HG03457 (cell line): ENCODE results near the gene SRRD.

ENCODE experiments used
- ATAC-seq: cut with Tn5 transposase; IDR thresholded peaks from one replicate; pipeline ENCODE4 v1.9.1; 2021; ENCODE audit warnings: moderate number of reproducible peaks; ENCODE audit not compliant: unreplicated experiment

SRRD gene

DNA sequence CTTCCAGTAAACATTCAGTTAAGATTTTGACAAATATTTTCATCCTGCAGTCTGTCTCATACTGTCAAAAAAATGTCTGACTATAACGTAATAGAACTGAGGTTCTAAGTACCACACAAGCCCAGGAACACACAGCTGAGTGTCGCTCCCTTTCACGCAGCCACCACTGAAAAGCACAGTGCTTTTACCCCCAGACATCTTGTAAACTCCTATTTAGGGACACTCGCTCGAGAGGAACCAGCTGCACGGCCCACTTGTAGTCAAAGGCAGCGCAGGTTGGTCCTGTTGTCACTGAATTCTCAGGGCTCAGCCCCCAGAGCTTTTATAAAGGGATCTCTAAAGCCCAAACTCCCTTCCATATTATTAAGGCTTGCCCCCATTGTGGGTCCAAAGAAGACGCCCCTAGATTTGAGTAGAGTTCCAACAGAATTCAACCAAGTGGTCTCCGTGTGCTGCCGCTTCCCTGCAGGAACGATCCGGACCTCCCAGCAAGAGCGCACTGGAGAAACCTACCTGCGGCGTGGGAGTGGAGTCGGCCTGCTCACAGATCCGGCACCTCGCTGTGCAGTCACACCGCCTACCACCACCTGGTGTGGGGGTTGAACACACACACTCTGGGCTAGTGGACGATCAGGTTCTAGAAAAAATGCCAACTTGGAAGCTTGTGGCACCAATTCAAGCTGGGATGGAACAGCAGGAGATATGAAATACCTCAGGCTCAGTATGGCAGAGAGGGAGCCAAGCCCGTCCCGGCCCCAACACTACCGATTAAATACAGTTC is 31.3 kb upstream of the SRRD start:
- ATAC-seq: no peak

DNA sequence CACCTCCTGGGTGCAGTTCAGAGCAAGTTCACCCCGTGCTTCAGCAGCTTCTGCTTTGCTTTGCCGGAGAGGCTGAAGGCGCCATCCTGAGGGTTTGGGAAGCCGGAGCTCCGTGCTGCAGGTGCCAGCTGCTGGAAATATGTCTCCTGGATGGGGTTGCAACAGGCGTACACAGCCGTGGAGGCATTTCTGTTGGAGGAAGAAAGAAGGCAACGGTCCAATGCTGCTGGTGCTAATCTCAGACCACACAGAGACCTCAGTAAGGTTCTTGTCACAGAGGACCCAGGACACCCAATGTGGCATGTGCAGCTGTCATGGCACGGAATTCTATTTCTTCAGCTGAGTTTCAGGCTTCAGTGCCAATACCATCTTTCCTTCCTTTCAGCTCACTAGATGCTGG is 30.5 kb upstream of the SRRD start:
- no peak for ATAC-seq

DNA sequence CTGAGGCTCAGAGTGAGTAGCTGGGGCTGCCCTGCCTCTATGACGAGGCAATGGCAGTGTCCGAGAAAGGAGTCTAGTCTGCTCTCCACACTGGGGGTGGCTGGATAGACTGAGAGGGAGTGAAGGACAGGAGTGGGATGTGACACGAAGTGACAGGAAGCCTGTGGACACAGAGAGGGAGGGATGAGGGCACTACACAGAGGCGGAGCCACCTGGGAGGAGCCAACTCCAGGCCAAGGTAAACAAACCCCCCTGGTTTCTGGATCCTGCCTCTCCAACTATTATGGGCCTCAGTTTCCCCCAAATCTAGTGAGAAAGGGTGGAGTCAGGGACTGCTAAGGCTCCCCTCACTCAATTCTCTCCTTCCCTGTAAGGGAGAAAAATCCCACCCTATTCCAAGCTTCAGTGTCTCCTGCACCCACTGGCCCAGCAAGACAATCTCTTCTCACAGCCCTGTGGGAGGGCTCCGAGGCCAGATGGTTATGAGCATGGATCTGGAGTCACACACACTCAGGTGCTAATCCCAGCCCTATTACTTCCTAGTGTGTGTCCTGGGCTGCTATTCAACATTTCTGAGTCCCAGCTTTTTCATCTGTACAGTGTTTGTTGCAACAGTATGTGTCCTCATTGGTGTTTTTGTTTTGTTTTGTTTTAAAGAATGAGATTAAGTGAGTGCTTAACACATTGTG is 29.7 kb upstream of the SRRD start:
- ATAC-seq: no peak

DNA sequence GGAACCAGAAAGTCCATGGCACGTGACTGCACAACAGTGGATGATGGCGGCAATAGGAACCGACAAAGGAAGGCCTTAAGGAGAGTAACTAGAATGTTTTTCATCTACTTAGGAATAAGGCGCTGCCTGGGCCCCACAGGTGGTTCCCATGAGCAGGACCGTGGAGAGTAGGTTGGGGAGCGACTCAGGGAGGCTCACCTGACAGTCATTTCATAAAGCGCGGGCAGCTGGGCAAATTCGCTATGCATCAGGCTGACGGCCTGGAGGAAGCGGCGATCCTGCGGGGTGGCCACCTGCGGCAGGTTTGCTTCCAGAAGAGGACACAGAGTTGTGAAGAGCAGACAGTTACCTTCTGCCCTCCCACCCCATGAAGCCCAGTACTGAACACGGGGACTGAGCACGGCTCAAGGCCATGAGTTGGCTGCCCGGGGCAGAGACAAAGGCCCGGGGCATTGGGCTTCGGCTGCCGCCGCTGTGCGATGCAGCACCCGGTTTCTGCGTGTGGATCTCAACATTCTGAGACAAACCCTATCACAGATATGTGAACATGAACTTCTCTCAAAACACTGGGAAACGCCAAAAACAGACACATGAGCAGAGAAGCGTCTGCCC is 25.9 kb upstream of the SRRD start:
- no peak for ATAC-seq

DNA sequence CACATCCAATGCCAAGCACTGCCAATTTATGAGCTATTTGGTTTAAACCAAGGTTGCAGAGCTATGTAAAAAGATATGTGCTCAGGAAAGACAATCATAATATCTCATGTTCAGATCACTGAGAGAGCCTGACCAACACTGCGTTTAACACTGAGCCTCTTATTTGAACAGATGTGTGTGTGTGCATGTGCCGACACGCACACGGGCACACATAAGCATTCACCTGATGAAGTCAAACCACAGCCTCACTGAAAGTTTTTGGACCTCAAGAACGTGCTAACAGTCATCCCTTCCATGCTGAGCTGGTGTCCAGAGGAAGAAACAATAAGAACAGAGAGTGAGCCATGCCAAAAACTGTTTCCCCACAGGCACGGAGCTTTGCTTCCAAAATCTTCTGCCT is 23.5 kb upstream of the SRRD start:
- ATAC-seq: no peak

DNA sequence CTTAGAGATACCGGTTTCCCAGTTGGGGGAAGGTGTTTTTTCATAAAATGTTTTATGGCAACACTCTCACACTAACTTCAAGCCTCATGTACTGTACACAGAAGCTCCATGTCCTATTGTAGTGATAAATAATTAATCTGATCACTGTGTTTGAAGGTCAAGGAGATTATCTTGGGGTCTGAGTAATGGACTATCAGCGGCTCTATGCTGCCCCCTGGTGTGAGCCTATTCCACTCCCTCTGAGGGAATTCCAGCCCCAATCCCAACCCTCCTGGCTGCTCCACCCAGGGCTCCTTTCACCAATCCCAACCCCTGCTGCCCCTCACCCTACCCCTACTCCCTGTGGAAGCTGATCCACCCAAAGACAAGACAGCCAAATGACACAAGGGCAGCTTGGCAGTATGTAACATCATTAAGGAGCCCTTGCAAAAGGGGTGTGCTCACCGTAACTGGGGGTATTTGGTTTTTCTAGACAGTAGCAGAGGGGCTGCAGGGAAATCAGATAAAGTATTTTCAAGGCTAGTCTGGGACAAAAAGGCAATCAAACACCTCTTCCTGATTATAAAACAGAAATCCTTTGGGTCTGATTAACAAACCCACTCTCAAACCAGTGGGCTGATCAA is 22.4 kb upstream of the SRRD start:
- ATAC-seq: no peak

DNA sequence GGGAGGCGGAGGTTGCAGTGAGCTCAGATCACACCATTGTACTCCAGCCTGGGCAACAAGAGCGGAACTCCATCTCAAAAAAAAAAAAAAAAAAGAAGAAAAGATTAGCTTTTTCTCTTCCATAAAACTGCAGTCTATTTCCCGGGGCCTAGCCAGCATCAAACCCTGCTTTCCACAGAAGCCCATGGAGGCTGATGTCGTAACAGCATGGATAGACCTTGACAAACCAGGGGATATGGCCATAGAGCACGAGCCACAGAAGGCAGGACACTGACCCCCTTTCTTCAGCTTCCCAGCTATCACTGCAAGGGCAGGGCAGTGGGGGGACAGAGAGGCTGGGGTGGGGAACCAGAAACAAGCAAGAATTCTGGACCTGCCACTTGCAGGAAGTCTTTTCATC is 21.6 kb upstream of the SRRD start:
- ATAC-seq: no peak

DNA sequence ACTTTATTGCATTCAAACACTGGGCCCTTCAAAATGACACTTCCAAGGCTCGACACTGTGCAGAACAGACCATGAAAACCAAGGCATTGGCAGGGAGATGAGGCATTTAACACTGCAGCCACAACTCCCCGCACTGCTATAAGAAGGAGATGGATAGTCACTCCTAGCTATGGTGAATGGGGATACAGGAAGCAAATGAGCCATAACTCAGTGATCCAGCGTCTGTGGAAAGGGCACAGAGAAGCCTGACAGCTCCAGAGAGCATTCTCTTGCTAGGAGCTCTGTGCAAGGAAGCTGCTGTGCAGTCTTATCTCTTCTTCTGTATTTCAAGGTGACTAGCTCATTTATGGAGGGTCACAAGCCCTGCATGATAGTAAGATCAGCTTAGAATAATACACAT is 21.0 kb upstream of the SRRD start:
- no peak for ATAC-seq

DNA sequence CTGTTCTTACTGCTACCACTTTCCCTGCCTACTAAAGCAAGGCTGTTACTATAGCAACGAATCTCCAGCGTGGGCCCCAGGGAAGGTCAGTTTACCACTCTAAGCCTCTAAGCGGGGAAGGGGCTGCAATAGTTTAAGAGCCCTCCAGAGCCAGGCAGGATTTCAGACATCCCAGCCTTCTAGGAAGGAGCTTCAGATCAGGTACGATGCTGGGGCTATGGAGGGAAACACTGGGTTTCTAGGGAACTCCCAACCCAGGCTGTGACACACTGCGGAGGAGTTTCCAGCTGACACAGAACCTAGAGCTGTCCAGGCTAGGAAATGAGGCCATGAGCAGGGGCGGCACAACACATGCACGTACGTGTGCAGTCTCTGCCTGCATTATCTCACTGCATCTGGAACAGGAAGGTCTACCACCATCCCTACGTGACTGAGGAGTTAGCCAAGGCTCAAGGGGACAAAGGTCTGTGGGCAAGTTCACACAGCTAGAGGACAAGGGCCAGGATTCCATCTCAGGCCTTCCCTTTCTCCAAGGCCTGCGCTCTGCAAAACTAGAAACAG is 20.5 kb upstream of the SRRD start:
- no peak for ATAC-seq

DNA sequence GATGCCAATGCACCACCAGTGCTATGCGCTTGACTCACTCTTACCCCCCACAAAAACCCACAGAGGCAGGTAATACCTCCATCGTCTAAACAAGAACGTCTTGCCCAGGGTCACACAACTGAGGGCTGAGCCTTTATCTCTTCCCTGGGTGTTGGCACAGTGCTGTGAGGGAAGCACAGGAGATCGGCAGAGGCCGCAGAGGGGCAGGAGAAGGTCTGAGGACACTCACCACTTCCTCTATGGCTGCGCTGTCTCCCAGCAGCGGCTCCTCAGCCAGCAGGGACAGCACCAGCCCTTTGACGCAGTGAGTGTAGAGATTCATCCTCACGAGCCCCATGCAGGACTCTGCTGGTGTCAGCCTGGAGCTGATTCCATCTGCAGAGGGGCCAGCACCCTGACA is 20.0 kb upstream of the SRRD start:
- ATAC-seq: no peak

DNA sequence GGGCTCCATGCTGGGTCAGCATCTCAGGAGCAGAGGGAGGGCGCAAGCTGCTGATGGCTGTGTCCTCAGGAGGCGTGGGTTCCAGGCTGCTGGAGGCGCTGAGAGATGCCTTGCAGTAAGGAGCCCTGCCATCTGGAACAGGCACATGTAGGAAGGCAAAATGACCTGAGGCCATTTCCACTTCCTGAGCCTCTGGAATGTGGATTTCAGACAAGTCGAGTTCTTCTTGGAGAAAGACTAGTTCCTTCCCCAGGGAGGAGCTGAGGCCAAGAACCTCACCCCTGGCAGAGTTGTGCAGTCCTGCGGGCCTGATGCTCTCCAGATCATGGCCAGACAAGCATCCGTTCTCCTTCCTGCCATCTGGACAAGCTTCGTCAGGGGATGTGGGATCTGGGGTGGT is 19.4 kb upstream of the SRRD start:
- ATAC-seq: no peak

DNA sequence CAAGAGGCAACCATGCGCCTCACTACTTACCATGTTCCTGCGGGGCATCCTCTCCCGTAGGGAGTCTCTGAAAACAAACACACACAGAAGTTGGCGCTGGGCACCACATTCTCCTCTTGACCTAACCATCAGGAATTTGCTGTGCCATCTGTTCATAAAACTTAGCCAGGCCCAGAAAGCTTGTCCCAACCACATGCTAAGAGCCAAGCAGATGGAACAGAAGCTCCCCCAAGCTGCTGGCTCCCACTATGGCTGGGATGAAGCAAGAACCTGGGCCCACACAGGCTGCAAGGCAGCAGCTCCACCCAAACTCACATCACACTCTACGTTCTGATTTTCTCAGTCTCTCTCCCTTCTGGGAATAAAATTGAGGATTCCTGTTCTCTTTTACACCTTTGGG is 17.5 kb upstream of the SRRD start:
- ATAC-seq: no peak

DNA sequence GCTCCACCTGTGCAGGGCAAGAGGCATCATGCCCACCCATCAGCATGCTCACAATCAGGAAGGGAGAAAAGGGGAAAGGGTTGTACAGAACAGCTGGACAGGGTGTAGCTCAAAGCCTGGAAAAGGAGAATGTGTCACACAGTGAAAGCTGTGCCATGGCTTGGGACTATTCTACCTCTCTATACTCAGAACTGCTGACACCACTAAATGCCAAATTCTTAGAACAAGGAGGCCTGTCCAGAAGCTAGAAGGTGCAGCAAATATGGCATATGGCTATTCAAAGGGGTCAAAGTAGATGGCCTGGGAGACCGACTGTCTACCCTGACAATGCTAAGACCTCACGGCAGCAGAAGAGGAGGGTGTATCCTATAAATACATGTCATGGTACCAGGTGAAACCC is 12.9 kb upstream of the SRRD start:
- no peak for ATAC-seq

DNA sequence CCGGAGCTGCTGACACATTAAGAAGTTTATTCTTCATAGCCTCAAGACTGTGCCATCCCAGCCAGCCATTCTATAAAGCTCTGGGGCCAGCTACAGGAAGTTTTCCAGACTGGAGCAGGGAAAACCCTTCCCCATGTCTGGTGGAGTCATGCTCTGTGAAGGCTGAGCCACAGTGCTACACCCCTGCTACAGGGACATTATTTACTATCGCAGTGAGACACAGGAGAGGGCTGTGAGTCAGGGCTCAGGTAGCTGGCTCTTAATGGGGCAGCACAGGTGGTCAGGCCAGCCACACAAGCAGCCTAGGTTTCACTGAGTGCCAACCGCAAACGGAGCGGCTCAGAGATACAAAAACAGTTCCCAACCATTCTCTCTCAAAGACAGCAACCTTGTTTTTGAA is 12.2 kb upstream of the SRRD start:
- ATAC-seq: no peak

DNA sequence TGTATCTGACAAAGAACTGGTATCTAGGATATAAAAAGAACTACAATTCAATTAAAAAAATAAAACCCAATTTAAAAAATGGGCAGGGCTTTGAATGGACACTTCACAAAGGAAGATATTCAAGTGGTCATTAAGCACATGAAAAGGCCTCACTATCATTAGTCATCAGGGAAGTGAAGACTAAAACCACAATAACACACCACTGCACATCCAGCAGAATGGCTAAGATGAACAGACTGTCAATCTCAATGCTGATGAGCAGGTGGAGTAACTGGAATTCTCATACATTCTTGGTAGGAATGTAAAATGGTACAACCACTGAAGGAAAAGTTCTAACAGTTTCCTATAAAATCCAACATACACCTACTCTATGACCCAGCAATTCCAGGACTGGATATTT is 9.0 kb upstream of the SRRD start:
- no peak for ATAC-seq

DNA sequence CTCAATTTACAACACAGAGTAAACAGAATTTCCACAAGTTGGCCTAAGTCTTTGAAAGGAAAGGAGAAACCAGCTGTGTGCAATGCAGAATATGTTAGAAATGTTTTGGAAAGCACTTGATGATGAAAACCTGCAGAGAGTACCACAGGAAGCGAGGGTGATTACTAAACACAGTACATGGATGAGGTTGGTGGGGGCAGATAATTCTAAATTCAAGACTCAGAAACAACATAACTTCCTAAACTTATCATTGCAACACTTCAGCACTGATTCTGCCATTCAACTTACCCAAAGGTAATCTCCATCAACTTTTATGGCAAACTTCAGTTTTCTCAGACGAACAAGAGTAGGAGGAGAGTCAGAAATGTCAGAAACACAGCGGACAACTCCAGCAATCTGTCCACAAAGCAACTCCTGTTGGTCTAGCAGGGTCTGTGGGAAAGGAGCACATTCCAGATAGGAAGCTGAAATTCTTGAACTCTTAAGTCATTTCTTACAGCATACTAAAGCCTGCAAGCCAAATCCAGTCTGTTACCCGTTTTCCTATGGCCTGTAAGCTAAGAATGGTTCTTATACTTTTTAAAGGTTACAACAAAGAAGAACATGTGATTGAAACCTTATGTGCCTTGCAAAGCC is 6.9 kb upstream of the SRRD start:
- ATAC-seq: no peak

DNA sequence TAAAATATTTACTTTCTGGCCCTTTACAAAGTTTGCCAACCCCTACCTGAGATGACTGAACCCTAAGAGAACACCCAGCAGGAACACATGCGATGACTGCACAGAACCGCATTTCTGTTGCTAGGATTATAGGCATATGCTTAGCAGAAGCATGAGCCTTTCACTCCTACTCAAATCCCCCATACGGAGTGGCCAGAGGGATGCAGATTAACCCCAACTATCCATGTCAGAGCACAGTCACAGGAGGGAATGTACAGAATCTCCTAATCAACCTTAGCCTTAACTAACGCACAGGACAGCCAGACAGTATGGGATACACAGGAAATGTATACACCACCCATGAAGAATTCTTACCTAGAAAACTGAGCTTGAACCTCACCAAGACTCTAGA is 6.3 kb upstream of the SRRD start:
- ATAC-seq: no peak

DNA sequence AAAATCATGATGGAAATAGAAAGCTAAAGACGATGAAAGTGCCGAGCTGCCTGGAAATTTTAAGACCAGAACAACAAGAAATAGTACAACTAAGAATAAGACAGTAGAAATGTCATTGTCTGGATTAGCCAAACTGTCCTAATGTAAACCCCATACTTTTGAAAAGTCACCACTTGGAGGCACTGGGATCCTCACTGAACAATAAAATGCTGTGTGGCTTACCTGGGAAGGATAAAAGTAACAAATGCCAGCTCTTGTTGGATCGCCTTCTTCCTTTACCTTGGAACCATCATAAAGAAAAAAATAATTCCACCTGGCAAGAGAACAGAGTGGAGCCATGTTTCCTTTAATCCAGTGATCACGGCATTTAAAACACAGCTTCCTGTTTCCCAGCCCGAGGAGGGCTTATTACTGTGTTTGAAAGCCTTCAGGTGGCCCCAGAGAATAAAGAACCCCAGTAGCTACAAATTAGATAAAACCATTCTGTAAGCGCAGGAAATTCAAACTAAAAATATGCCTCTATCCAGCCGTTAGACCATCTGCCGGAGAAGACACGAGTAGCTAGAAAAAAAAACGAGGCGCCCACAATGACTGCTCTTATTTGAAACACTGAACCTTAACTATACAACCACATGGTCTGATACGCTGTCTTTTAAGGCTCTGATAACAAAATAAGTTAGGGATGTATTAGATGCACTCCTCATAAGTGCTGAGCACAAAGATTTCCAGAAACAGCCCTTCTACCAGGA is 4.5 kb upstream of the SRRD start:
- ATAC-seq: no peak

DNA sequence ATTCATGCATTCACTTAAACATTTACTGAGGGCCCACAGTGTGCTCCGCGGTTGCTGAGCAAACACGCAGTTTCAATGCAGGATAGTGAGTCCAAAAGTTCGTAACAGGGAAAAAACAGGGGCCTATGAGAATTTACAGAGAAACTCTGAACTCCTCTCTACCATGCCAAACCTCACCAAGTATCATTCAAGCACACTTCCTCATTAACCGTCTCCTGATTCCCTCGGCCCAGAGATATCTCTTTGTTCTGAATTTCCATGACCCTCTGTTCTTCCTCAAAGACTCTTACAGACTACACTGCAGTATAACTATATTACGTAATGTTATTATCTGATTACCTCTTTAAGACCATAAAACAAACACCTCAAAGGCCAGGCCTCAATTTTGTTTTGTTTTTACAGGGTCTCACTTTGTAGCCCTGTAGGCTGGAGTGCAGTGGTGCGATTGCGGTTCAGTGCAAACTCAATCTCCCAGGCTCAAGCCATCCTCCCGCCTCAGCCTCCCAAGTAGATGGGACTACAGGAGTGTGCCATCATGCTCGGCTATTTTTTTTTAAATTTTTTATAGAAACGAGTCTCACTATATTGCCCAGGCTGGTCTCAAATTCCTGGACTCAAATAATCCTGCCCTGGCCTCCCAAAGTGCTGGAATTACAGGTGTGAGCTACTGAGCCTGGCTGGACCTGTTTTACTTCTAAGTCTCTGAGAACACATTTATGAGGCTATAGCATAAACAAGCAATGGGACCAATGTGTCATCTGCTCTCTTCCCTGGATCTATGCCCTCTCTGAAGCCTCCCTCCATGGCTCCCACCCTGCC is 3.7 kb upstream of the SRRD start:
- ATAC-seq: no peak

DNA sequence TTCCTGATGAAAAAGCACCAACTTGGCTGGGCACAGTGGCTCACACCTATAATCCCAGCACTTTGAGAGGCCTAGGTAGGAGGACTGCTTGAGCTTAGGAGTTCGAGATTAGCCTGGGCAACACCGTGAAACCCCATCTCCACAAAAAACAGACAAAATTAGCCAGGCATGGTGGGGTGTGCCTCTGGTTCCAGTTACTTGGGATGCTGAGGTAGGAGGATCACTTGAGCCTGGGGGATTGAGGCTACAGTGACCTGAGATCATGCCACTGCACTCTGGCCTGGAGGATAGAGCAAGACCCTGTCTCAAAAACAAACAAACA is 3.1 kb upstream of the SRRD start:
- no peak for ATAC-seq
